GM19328 (cell line): ENCODE data around the gene RALGAPB.
"Not testable (repeated sequence)": the region's sequence is repeated elsewhere in the genome, so short reads cannot be mapped to it uniquely, and the experiment has no call there.

ENCODE experiments used
- ATAC-seq: cut with Tn5 transposase; IDR thresholded peaks from one replicate; pipeline ENCODE4 v1.9.1; 2021; ENCODE audit warnings: mild to moderate bottlenecking, moderate library complexity; ENCODE audit not compliant: unreplicated experiment

The RALGAPB gene

DNA sequence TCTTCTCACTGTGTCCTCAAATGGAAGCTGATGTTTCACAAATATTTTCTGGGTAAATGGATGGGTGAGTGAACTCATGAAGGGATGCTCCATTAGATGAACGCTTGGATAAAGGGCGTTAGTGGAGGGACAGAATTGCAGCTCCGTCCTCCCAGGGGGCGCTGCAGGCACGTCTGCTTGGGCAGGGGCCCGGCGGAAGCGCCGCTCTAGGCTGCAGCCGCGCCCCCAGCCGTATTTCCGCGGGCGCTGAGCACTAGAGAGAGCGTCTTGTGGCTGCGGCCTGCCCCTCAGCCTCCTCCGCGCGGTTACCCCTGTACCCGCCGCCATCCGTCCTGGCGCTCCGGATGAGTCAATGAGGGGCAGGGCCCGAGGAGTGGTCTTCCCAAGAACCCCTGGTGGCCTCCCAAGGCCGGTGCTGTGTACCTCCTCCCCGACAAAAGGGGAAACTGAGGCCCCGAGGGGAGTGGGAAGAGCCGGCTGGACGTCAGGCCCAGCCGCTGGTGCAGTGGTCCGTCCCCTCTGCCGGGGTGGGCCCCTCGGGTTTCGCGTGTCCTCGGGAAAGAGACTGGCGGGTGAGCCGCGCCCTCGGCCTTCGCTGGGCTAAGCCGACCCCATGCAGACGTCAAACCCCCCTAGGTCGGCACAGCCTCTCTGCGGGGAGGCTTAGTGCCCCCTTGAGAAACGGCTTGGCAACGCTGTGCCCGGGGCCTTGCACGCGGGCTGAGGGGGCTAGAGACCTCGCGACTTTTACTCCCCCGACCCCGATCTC is 26.0 kb upstream of the RALGAPB start:
- ATAC-seq: peak; percentile 79

DNA sequence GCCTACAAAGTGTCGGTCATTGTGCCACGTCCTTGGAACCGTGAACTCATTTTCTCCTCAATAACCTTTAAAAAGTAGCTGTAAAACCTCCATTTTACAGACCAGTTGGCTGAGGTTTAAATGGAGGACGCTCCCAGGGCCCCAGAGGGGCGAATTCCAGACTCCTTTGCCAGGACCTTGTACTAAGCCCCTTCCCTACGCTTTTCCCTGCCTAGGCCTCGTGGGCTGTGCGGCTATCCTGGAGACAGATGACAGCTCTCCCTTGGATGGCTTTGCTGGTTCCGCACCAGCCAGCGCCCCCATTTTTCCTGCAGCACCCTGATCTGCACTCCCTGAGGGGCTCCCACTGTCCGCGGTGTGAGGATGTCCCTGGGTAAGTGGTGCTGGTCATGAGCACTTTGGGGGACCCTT is 25.4 kb upstream of the RALGAPB start:
- no peak for ATAC-seq

DNA sequence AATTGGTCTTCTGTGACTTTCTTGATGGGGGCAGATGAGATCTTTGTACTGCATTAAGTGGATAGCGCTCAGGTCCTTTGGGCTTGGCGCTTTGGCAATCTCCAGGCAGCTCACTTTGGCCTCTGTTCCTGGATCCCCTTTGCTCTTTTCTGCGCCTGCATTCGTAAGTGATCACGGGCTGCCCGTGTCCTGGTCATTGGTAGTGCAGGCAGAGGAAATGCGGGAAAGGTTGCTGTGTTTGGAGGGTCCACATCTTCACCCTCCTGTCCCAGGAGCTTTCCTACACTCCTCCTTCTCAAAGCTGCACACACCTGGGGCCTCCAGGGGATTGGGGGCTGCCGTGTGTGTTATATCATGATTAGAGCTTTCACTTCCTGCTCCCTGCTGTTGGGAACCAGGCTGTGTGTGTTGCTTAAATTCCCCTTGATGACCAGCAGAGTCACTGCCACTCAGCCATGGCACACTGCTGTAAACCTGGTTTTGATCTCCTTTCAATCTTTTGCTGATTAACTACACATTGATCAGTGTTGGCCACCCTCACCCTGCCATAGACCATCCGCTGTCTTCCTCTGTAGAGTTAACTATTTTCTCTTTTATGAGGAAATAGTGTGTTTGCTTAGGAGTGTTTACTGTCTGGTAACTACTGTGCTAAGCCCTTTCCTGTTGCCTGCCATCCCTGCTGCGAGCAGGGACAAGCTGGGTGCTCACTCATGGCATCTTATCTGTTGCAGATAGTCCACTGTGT is 24.5 kb upstream of the RALGAPB start:
- ATAC-seq: no peak

DNA sequence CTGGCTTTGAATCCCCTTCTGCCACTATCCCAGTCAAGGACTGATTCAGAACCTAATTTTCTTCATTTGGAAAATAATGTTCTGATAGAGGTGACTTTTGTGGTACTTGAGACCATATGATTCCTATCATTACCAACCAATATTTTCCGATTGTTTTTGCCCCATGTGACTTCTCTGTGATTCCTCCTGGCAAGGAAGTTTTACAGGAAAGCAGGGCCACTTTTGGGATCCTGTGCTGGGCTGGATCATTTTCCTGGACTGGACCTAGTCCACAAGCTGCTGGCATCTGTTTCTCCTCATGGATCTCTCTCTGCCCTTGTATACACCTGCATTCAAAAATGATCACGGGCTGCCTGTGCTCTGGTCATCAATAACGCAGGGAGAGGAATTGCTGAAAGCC is 23.6 kb upstream of the RALGAPB start:
- ATAC-seq: no peak

DNA sequence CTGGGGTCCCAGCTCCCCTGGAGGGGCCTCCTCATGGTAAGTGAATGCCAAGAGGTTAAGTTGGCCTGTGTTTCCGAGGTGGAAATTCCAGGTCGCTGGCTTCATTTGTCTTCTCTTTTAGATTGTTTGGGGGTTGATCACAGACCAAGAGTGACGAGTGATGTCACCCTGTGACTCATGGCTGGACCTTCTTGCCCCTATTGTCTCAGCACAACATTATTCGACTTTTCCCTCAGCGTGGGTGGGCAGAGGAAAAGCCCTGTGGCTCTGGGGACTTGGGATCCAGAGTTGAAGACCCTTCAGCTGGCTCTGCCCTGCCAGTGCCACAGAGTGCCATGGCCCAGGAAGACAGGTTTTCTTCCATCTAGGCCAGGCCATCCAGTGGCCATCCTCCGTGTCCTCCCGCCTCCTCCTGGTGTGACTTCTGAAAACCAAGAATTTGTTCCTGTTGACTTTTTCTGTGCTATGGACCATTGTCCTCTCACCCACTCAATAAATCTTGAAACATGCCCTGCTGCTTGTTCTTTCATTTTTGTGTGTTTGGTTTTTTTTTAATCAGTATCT is 22.1 kb upstream of the RALGAPB start:
- ATAC-seq: no peak

DNA sequence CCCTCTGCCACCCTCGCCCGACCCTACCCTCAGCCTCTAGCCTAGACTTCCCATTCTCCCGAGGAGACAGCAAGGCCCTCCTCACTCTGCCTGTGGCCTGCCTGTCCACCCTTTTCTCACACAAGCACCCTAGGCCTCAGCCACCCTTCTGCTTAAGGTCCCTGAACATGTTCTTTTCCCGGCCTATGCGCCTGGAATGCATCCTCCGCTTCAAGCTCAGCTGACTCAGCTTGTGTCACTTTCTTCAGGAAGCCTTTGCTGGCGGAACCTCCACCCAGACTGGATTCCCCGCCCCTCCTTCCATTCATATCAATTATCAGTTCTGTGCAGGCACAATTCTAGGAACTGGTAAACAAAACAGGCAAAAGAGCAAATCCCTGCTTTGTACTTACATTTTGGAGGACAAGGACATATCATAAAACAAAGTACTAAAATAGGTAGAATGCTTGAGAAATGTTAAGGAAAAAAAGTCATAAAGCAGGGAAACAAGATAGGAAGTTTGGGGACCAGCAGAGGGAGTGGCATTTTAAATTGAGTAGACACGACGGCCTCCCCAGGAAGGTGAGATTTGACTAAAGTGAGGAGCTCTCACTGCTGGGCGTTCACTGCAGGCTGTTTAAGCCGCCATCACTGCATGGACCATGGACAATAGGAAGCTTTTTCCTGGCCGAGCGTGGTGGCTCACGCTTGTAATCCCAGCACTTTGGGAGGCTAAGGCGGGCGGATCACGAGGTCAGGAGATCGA is 19.6 kb upstream of the RALGAPB start:
- ATAC-seq: no peak

DNA sequence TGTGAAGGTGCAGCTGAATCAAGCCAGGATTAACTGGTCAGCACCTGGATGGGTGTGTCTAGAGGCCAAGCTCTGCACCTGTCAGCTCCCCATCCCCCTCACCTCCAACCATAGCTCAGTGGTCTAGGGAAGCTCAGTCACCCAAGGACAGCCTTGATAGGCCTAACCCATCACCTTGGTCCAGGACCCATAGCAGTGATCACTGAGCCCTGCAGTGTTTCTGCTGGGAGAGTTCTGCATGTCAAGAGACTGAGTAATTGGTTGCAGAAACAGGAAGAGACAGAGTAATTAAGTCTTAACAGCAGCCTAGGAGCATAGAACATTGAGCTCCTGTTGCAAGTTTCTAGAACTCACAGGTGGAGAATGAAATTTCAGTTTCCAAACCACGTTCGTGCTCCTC is 18.7 kb upstream of the RALGAPB start:
- ATAC-seq: peak; percentile 49

DNA sequence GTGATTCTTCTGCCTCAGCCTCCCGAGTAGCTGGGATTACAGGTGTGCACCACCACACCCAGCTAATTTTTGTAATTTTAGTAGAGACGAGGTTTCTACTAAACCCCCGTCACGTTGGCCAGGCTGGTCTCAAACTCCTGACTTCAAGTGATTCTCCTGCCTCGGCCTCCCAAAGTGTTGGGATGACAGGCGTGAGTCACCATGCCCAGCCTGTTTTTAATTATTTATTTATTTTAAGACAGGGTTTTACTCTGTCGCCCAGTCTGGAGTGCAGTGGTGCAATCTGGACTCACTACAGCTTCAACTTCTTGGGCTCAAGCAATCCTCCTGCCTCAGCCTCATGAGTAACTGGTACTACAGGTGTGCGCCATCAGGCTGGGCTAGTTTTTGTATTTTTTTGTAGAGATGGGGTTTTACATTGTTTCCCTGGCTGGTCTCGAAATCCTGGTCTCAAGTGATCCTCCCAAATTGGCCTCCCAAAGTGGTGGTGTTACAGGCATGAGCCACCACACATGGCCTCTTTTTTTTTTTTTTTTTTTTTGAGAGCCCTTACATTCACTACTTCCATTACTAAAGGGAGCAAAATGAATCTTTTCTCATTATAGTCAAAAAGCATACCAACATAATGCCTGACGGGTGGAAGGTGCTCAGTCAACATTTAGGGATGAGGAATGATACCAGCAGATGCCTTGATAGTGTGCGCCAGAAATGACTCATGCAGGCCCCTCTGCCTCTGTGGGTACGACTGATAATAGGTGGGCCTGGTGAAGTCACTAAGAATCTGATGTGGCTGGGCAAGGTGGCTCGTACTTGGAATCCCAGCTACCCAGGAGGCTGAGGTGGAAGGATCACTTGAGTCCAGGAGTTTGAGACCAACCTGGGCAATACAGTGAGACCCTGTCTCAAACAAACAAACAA is 17.8 kb upstream of the RALGAPB start:
- ATAC-seq: no peak

DNA sequence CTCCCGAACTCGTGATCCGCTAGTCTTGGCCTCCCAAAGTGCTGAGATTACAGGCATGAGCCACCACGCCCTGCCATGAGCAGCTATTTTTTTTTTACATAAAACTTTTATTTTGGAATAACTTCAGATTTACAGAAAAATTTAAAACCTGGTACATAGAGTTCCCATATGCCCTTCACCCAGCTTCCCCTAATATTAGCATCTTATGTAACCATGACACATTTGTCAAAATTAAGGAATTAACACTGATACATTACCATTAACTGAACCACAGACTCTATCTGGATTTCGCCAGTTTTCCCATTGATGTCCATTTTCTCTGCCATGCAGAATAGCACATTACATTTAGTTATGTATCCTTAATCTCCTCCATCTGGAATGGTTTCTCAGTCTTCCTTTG is 14.3 kb upstream of the RALGAPB start:
- ATAC-seq: no peak

DNA sequence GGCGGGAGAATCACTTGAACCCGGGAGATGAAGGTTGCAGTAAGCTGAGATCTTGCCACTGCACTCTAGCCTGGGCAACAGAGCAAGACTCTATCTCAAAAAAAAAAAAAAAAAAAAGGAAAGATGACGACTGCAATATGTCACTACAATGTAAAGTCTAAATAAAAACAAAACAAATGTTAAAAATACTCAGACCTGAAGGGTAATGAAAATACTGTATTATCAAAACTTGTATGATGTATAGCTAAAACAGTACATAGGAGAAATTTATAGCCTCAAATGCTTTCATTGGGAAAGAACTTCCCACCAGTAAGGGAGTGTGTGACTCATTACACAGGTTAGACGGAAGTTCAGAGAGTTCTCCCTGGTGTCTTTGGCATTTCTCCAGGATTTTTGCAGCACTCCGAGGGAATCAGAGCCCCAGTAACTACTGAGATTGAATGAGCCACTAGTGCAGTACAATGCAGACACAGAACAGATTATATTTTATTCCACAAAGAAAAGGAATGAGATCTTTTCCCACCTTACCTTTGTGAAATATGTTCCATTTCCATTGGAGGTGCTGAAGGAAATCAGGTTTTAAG is 12.5 kb upstream of the RALGAPB start:
- no peak for ATAC-seq

DNA sequence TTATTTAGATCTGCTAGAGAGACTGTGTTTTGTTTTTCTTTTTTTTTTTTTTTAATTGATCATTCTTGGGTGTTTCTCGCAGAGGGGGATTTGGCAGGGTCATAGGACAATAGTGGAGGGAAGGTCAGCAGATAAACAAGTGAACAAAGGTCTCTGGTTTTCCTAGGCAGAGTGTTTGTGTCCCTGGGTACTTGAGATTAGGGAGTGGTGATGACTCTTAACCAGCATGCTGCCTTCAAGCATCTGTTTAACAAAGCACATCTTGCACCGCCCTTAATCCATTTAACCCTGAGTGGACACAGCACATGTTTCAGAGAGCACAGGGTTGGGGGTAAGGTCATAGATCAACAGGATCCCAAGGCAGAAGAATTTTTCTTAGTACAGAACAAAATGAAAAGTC is 12.0 kb upstream of the RALGAPB start:
- ATAC-seq: not testable (repeated sequence)

DNA sequence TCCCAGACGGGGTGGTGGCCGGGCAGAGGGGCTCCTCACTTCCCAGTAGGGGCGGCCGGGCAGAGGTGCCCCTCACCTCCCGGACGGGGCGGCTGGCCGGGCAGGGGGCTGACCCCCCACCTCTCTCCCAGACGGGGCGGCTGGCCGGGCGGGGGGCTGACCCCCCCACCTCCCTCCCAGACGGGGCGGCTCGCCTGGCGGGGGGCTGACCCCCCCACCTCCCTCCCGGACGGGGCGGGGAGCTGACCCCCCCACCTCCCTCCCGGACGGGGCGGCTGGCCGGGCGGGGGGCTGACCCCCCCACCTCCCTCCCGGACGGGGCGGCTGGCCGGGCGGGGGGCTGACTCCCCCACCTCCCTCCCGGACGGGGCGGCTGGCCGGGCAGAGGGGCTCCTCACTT is 11.5 kb upstream of the RALGAPB start:
- not testable (repeated sequence) for ATAC-seq

DNA sequence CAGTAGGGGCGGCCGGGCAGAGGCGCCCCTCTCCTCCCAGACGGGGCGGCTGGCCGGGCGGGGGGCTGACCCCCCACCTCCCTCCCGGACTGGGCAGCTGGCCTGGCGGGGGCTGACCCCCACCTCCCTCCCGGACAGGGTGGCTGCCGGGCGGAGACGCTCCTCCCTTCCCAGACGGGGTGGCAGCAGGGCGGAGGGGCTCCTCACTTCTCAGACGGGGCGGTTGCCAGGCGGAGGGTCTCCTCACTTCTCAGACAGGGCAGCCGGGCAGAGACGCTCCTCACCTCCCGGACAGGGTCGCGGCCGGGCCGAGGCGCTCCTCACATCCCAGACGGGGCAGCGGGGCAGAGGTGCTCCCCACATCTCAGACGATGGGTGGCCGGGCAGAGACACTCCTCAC is 11.1 kb upstream of the RALGAPB start:
- not testable (repeated sequence) for ATAC-seq

DNA sequence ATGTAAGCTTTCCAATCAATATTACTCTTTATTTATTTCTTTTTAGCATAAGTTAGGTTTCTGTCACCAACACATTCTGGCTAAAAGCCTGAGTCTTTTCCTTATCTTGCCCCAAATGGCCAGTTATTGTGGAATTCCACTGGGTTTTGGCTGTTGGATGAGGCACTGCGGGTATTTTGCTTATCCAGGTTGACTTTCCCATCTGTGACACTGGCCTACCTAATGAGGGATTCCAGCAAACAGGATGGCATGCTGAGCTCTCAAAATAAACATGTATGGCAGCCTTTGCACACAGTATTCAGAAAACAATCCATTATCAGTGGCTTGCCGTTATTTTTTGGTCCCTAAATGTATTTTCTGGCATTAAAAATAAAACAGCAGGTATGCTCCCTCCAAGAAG is 6.5 kb upstream of the RALGAPB start:
- no peak for ATAC-seq

DNA sequence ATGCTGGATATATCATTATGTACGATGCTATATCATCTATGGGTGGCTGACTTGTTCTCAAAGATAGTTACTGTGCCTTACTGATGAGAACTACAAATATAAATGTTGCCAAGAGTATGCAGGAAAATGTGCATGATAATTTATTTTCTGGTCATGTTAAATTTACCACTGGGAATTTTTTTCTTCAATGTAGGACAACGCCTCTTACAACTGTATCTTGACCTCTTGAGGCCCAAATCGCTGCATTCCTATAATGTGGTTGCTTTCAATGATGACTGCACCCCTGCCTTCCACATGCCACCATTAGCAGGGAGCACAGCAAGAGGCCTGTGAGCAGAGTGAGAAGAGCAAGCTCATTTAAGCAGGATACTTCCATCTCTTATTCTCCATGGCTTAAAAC is 5.7 kb upstream of the RALGAPB start:
- ATAC-seq: no peak

DNA sequence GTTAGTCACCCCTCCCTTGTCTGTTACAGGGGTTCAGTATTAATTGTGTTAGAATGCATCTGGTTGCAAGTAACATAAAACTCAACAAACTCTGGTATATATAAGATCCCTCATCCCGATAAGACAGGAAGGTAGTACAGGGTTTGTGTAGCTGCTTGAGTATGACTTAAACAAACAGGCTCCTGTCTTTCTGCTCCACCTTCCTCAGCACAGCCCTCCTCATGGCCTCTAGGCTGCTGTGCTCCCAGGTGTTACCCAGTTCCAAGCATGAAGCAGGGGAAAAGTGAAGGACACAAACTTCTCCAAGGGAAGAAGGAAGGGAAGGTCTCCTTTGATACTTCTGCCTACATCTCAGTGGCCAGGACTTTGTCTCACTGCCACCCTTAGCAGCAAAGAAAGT is 1.4 kb upstream of the RALGAPB start:
- no peak for ATAC-seq

DNA sequence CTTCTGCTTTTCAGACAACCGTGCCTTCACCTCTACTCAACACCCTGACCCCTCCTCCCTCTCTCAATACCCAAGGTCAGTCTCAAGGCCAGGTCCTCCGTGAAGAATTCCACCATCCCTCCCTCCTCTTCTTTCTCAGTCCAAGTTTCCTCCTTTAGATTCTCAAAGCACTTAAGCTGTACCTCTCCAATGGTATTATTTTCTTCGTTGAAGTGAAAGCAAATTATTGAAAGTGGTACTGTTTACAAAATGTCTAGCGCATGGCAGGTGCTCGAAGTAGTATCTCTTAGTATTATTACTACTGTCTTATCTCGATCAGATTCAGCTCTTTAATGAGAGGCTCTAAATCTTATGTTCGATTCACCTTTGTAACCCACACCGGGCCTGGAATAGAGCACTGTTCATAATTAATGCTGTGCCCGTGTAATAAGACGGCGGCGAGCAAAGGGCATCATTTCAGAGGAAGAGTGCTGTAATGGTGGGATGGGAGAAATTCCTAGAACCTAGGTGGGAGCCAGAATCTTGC is 593 bp upstream of the RALGAPB start:
- ATAC-seq: no peak

DNA sequence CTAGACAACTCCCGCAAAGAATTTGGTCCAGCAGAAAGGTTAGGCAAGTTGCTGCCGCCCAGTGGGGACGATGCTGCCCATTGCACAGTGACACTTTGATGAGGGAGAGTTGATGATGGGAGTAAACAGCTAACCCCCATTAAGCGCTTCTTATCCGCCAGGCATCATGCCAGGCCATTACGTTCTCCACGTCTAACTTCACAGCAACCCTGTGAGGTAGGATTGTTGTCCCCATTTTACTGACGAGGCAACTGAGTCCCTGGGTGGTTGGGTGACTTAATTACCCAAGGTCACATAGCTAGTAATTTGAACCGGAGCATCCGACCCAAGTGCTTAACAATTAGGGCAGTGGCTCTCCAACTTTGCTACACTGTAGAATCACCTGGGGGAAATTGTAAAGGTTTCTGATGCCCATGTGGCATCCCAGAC is 738 bp downstream of the RALGAPB start:
- no peak for ATAC-seq

DNA sequence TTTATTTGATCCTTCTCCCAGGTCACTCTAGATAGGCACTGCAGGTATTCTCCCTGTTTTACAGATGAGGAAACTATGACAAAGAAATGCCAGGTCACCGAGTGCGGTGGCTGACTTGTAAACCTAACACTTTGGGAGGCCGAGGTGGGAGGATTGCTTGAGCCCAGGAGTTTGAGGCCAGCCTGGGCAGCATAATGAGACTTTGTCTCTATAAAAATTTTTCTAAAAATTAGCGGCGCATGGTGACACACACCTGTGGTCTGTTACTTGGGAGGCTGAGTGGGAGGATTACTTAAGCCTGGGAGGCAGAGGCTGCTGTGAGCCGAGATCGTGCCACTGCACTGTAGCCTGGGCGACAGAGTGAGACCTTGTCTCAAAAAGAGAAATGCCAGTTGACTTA is 5.1 kb downstream of the RALGAPB start:
- no peak for ATAC-seq

DNA sequence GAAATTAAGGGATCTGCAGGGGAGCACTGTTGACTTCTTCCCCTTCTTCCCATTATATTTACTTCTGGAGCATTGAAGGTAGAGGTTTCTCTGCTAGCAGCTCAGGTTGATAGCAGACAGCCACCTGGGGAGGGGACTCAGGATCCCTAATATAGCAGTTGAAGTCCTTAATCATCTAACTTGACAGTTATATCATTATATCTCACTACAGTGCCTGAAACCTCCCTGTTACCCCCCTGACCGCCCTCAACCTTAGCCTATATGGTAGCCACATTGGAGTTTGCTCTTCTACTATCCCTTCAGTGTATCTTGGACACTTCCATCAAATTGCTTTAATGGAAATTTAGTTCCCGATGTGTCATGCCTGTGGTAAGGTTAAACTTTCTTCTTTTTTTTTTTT is 7.0 kb downstream of the RALGAPB start:
- no peak for ATAC-seq
